ENCODE results near the gene ULK4.

The ULK4 gene

GRCh38 chr3:41339758-41340157 lies 622.1 kb downstream of the ULK4 start:
- FAIRE-seq: no peak

GRCh38 chr3:41338276-41338675 lies 623.6 kb downstream of the ULK4 start:
- no peak for FAIRE-seq

- no peak for FAIRE-seq
Observed at GRCh38 chr3:41334426-41334825, 627.5 kb downstream of the ULK4 start.

- no peak for FAIRE-seq
Observed at GRCh38 chr3:41331041-41331440, 630.9 kb downstream of the ULK4 start.

- FAIRE-seq: no peak
Observed at GRCh38 chr3:41330465-41330864, 631.4 kb downstream of the ULK4 start.

- FAIRE-seq: no peak
Observed at GRCh38 chr3:41329881-41330280, 632.0 kb downstream of the ULK4 start.

- FAIRE-seq: no peak
Observed at GRCh38 chr3:41328926-41329325, 633.0 kb downstream of the ULK4 start.

GRCh38 chr3:41327718-41328117 lies 634.2 kb downstream of the ULK4 start:
- no peak for FAIRE-seq

- FAIRE-seq: no peak
Observed at GRCh38 chr3:41324156-41324475, 637.8 kb downstream of the ULK4 start.

- no peak for FAIRE-seq
Observed at GRCh38 chr3:41323467-41324155, 638.3 kb downstream of the ULK4 start.

GRCh38 chr3:41321642-41321980 lies 640.3 kb downstream of the ULK4 start:
- no peak for FAIRE-seq

- FAIRE-seq: no peak
Observed at GRCh38 chr3:41320953-41321641, 640.8 kb downstream of the ULK4 start.

- FAIRE-seq: no peak
Observed at GRCh38 chr3:41318520-41318919, 643.4 kb downstream of the ULK4 start.

- FAIRE-seq: no peak
Observed at GRCh38 chr3:41317718-41318117, 644.2 kb downstream of the ULK4 start.

GRCh38 chr3:41317298-41317697 lies 644.6 kb downstream of the ULK4 start:
- no peak for FAIRE-seq

- FAIRE-seq: no peak
Observed at GRCh38 chr3:41315126-41315525, 646.8 kb downstream of the ULK4 start.

GRCh38 chr3:41308119-41308518 lies 653.8 kb downstream of the ULK4 start:
- FAIRE-seq: no peak

- FAIRE-seq: no peak
Observed at GRCh38 chr3:41307065-41307464, 654.8 kb downstream of the ULK4 start.

- no peak for FAIRE-seq
Observed at GRCh38 chr3:41304593-41304992, 657.3 kb downstream of the ULK4 start.

GRCh38 chr3:41302295-41302694 lies 659.6 kb downstream of the ULK4 start:
- FAIRE-seq: no peak

GRCh38 chr3:41301548-41301947 lies 660.4 kb downstream of the ULK4 start:
- no peak for FAIRE-seq

- FAIRE-seq: no peak
Observed at GRCh38 chr3:41299036-41299435, 662.9 kb downstream of the ULK4 start.

- no peak for FAIRE-seq
Observed at GRCh38 chr3:41297750-41298149, 664.2 kb downstream of the ULK4 start.

- FAIRE-seq: no peak
Observed at GRCh38 chr3:41296556-41296955, 665.3 kb downstream of the ULK4 start.

GRCh38 chr3:41295740-41296139 lies 666.2 kb downstream of the ULK4 start:
- no peak for FAIRE-seq

All from colon (tissue), 2 donors.